Liver (tissue), 3 donors: ENCODE measurements around the gene NBPF4.
"Not testable (repeated sequence)": the region's sequence is repeated elsewhere in the genome, so short reads cannot be mapped to it uniquely, and the experiment has no call there.

Source experiments
- ATF3 ChIP-seq: IDR thresholded peaks from 2 replicates; pipeline ENCODE4 v1.6.1; 2016; ENCODE audit warnings: antibody characterized with exemption
- CTCF ChIP-seq: fragments of 150-350 bp; IDR thresholded peaks from 2 replicates; pipeline ENCODE4 v1.5.1; 2017; ENCODE audit warnings: improper control_type of control experiment, low read depth, low read length; ENCODE audit not compliant: missing input control
- GABPA ChIP-seq, 2 donors: IDR thresholded peaks in 1 of 2; conservative IDR thresholded peaks in 1 of 2; 2 replicates each; pipeline ENCODE4 v1.6.1; 2016; ENCODE audit warnings: antibody characterized with exemption in 2 of 2, mild to moderate bottlenecking in 1 of 2, moderate library complexity in 1 of 2
- HNF4A ChIP-seq, 2 donors: conservative IDR thresholded peaks; 2 replicates each; pipeline ENCODE4 v1.6.1; 2016; ENCODE audit warnings: antibody characterized with exemption in 2 of 2, mild to moderate bottlenecking in 2 of 2
- MAX ChIP-seq: IDR thresholded peaks from 2 replicates; pipeline ENCODE4 v1.6.1; 2016; ENCODE audit warnings: antibody characterized with exemption
- SP1 ChIP-seq: IDR thresholded peaks from 2 replicates; pipeline ENCODE4 v1.6.1; 2018; ENCODE audit warnings: antibody characterized with exemption, mild to moderate bottlenecking
- TAF1 ChIP-seq: conservative IDR thresholded peaks from 2 replicates; pipeline ENCODE4 v1.6.1; 2016; ENCODE audit warnings: antibody characterized with exemption, mild to moderate bottlenecking
- donor health status: healthy.
- donor health status: healthy.

GRCh38 chr1:108267097-108267496 lies 23.2 kb upstream of the NBPF4 start:
- TF ChIP-seq CTCF; TAF1; SP1; ATF3; GABPA (IDR thresholded peaks at IDR 0.05 in 1 of 2, conservative IDR thresholded peaks at IDR 0.05 in 1 of 2); HNF4A (conservative IDR thresholded peaks at IDR 0.05); MAX: not testable (repeated sequence)
